Measurements from ENCODE around the gene GTF3C1.
A peak's percentile ranks its signal among the peaks of the same experiment; 100 is the strongest.

GTF3C1 gene

DNA sequence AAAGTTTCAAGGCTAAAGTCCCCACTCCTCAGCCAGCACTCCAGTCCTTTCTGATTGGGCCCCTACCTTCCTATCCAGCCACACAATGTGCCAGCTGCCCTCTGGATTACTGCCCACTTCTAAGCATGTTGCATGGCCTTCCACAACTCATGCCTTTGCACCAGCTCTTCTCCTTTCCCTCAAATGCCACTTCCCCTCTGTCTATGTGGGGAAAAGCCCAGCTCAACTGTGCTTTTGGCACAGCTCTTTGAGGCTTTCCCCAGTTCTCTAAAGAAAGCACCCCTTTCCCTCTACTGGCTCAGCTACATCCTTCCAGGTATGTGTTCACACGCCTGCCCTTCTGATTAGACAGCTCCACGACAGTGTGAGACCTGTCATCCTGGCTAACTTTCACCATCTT is 18.5 kb downstream of the GTF3C1 start:
- H3K27me3 Mint-ChIP-seq: no peaks in the 10 kb centered on the region
- peaks cover 18% of the 10 kb centered on the region for H3K4me1 Mint-ChIP-seq
- no peak for ATAC-seq (replicated peaks; ENCODE audit: extremely low read depth, poor library complexity, severe bottlenecking)
- H3K4me3 Mint-ChIP-seq: no peak overlapping the region
- H3K27ac Mint-ChIP-seq (ENCODE audit: low read depth): no peak overlapping the region
- DNase-seq (ENCODE audit: low spot score in 2 of 2): no peak
- H3K36me3 Mint-ChIP-seq (ENCODE audit: insufficient read depth): peaks cover 74% of the 10 kb centered on the region
- no peaks in the 10 kb centered on the region for H3K9me3 Mint-ChIP-seq

DNA sequence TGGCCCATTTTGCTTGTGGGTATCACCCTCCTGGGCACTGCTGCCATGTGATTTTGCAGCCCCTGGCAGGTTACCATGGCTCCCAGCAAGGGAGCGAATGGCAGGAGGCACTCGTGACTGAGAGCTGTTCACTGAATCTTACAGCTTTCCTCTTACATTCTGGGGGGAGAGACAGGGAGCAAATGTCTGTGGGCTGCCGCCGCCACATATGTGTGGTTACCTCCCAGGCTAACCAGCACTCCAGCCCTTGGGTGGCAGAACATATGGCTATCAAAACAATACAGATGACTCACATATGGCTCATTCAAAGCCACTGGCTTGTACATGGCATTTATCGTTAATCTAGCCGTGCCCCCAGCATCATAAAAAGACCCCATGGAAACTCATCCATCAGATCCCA is 19.8 kb downstream of the GTF3C1 start:
- DNase-seq (ENCODE audit: low spot score in 2 of 2) (no peak), ATAC-seq (replicated peaks; ENCODE audit: extremely low read depth, poor library complexity, severe bottlenecking) (no peak)
- peaks cover 18% of the 10 kb centered on the region for H3K4me1 Mint-ChIP-seq
- H3K36me3 Mint-ChIP-seq (ENCODE audit: insufficient read depth): peaks cover 69% of the 10 kb centered on the region
- no peak overlapping the region for H3K4me3 Mint-ChIP-seq
- no peaks in the 10 kb centered on the region for H3K9me3 Mint-ChIP-seq
- H3K27me3 Mint-ChIP-seq: no peaks in the 10 kb centered on the region
- H3K27ac Mint-ChIP-seq (ENCODE audit: low read depth): peak overlapping the region; percentile 58

DNA sequence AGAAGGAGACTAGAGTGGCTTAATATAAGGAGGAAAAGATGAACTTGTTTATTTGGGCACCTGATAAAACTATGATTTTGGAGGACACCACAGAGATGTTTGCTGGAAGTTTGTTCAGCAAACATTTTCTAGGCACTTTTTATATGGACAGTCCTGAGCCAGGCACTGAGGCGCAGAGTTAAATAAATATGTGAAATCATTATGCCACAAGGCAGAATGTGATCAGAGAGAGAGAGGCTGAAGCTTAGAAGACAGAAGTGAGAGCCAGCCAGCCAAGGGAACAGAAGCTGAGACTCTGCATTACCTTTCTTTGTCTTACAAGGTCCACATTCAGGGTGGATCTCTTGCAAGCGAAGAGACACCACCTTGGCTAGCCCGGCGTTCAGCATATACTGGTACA is 21.4 kb downstream of the GTF3C1 start:
- Mint-ChIP-seq H3K9me3 (no peaks in the 10 kb centered on the region), H3K27me3 (no peaks in the 10 kb centered on the region)

DNA sequence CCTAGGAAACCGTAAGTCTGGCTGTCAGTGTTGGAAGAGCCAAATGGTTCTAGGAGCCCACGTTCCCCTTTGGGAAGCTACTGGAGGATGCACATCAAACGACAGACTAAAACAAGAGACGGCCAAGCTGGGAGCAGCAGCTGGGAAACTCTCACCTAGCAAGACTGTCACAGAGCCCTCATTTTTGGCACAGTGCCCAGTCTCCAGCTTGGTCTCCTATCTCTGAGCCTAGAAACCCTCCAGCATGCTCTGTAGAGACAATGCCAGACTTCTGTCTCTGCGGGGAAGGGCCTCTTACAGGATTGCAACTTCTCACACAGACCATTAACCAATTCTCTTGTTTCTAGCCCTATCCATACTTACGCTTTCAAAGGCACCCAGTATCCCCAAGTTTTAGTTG is 23.5 kb downstream of the GTF3C1 start:
- no peaks in the 10 kb centered on the region for H3K9me3 Mint-ChIP-seq
- peaks cover 19% of the 10 kb centered on the region for H3K4me1 Mint-ChIP-seq
- no peak for ATAC-seq (replicated peaks; ENCODE audit: extremely low read depth, poor library complexity, severe bottlenecking)
- peaks cover 47% of the 10 kb centered on the region for H3K36me3 Mint-ChIP-seq (ENCODE audit: insufficient read depth)
- no peak overlapping the region for H3K4me3 Mint-ChIP-seq
- no peak overlapping the region for H3K27ac Mint-ChIP-seq (ENCODE audit: low read depth)
- no peak for DNase-seq (ENCODE audit: low spot score in 2 of 2)
- no peaks in the 10 kb centered on the region for H3K27me3 Mint-ChIP-seq

More for the DNA sequence above, 21.4 kb downstream of the GTF3C1 start:
- DNase-seq (ENCODE audit: low spot score in 2 of 2) (no peak), ATAC-seq (replicated peaks; ENCODE audit: extremely low read depth, poor library complexity, severe bottlenecking) (no peak)
- Mint-ChIP-seq H3K27ac (ENCODE audit: low read depth) (no peak overlapping the region), H3K4me3 (no peak overlapping the region), H3K36me3 (ENCODE audit: insufficient read depth) (peaks cover 63% of the 10 kb centered on the region), H3K4me1 (peaks cover 18% of the 10 kb centered on the region)

DNA sequence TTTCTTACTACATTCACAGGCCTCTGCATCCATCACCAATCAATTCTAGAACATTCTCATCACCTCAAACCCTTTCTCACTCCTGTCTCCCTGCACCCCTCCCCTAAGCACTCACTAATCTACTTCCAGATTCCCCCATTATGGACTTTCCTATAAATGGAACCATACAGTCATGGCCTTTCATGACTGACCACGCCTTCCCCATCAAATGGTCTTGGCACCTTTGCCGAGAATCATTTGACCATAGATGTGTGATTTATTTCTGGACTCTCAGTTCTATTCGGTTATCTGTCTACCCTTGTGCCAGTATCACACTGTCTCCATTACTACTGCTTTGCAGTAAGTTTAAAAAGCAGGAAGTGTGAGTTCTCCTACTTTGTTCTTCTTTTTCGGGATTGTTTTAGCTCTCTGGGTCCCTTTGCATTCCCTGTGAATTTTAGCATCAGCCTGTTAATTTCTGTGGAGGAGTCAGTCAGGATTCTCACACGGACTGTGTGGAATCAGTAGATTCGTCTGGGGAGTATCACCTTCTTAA is 27.5 kb downstream of the GTF3C1 start:
- no peaks in the 10 kb centered on the region for H3K27me3 Mint-ChIP-seq
- DNase-seq (ENCODE audit: low spot score in 2 of 2): no peak
- H3K9me3 Mint-ChIP-seq: no peaks in the 10 kb centered on the region
- H3K27ac Mint-ChIP-seq (ENCODE audit: low read depth): peak overlapping the region; percentile 80
- H3K4me3 Mint-ChIP-seq: no peak overlapping the region
- ATAC-seq (replicated peaks; ENCODE audit: extremely low read depth, poor library complexity, severe bottlenecking): no peak
- peaks cover 7% of the 10 kb centered on the region for H3K4me1 Mint-ChIP-seq
- H3K36me3 Mint-ChIP-seq (ENCODE audit: insufficient read depth): peaks cover 22% of the 10 kb centered on the region

DNA sequence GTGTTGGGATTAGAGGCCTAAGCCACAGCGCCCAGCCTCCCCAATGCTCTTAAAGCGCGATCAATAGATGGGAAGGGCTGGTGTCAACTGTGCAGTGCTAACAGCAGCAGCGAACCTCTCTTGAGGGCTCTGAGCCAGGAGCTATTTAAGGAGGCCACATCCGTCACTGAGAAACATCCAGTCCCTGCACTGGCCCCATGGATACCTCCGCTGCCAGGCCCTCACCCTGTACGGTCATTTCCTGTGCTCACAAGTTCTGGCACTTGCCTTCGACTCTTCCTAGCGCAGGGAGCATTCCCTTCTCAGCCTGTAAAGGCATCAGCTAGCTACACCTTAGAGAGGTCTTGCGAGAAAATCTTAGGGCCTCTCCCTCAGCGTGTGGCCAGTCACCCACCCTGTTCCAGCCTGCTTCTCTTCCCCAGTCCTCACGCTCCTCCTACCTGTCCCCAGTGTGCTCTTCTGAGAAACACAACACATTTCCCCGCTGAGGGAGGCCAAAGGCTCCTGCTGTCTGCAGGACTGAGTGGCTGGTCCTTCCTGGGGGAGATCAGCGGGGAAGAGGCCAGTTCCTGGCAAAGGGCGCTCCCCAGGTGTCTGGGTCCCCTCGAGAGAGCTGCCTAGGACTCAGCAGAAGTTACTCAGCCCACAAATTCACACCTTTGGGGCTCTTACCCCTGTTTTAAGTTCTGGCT is 28.6 kb downstream of the GTF3C1 start:
- peaks cover 13% of the 10 kb centered on the region for H3K4me1 Mint-ChIP-seq
- H3K9me3 Mint-ChIP-seq: no peaks in the 10 kb centered on the region
- H3K27ac Mint-ChIP-seq (ENCODE audit: low read depth): peak overlapping the region; percentile 60
- H3K27me3 Mint-ChIP-seq: no peaks in the 10 kb centered on the region
- no peak overlapping the region for H3K4me3 Mint-ChIP-seq
- no peak for ATAC-seq (replicated peaks; ENCODE audit: extremely low read depth, poor library complexity, severe bottlenecking)
- peaks cover 22% of the 10 kb centered on the region for H3K36me3 Mint-ChIP-seq (ENCODE audit: insufficient read depth)
- no peak for DNase-seq (ENCODE audit: low spot score in 2 of 2)

DNA sequence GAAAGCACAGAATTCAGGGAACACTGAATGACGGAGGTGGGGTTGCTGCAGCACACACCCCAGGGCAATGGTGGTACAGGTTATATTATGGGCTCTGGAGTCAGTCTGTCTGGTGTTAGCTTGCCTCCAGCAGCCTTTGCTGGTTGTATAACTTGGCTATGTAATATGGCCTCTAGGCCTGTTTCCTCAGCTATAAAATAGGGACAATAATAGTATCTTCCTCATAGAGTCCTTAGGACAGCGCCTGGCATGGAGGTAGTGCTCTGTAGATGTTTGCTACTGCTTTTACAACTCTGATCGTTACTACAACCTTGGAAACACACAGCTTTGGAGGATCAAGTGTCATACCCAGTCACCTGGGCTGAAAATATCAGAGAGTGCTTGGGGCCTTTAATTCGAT is 31.5 kb downstream of the GTF3C1 start:
- peaks cover 15% of the 10 kb centered on the region for H3K36me3 Mint-ChIP-seq (ENCODE audit: insufficient read depth)
- H3K27ac Mint-ChIP-seq (ENCODE audit: low read depth): no peak overlapping the region
- peaks cover 19% of the 10 kb centered on the region for H3K4me1 Mint-ChIP-seq
- H3K4me3 Mint-ChIP-seq: no peak overlapping the region
- no peak for DNase-seq (ENCODE audit: low spot score in 2 of 2)
- no peaks in the 10 kb centered on the region for H3K9me3 Mint-ChIP-seq
- no peaks in the 10 kb centered on the region for H3K27me3 Mint-ChIP-seq
- no peak for ATAC-seq (replicated peaks; ENCODE audit: extremely low read depth, poor library complexity, severe bottlenecking)

DNA sequence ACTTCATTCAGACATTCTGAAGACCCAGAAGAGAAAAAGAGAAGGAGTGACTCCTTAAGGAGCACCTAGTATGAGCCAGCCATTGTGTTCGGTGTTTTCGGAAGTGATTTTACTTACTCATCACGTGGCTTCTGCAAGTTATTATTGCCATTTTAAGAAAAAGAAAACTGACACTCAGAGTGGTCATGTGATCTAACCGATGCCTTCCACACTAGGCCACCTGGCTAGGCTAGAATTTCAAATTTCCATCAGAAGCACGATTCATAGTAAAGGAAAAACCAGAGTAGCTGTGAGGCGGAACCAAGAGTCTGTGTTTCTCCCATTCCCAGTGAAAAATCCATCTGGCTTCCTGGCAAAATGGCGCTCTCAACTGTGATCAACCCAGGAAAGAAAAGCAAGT is 32.0 kb downstream of the GTF3C1 start:
- Mint-ChIP-seq H3K36me3 (ENCODE audit: insufficient read depth) (peaks cover 12% of the 10 kb centered on the region), H3K9me3 (no peaks in the 10 kb centered on the region), H3K27ac (ENCODE audit: low read depth) (no peak overlapping the region), H3K4me3 (no peak overlapping the region), H3K27me3 (no peaks in the 10 kb centered on the region), H3K4me1 (peaks cover 19% of the 10 kb centered on the region)
- no peak for ATAC-seq (replicated peaks; ENCODE audit: extremely low read depth, poor library complexity, severe bottlenecking)
- no peak for DNase-seq (ENCODE audit: low spot score in 2 of 2)

DNA sequence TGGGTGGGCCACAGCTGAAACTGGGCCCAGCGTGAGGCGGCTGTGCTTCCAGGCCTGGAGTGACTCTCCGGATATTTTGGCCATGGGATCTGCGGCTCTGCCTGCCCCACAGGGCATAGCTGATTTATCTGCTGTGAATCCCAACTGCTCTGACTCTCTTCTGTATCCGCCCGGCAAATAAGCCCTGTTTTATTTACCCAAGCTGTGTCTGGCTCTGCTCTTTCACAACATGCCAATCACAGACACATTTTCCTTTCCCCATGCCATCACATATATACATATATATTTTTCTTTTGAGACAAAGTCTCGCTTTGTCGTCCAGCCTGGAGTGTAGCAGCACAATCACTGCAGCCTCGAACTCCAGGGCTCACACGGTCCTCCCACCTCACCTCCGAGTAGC is 33.3 kb downstream of the GTF3C1 start:
- Mint-ChIP-seq H3K36me3 (ENCODE audit: insufficient read depth) (peaks cover 17% of the 10 kb centered on the region), H3K4me1 (peaks cover 12% of the 10 kb centered on the region), H3K9me3 (no peaks in the 10 kb centered on the region), H3K4me3 (no peak overlapping the region), H3K27me3 (no peaks in the 10 kb centered on the region), H3K27ac (ENCODE audit: low read depth) (no peak overlapping the region)
- DNase-seq (ENCODE audit: low spot score in 2 of 2) (no peak), ATAC-seq (replicated peaks; ENCODE audit: extremely low read depth, poor library complexity, severe bottlenecking) (no peak)

DNA sequence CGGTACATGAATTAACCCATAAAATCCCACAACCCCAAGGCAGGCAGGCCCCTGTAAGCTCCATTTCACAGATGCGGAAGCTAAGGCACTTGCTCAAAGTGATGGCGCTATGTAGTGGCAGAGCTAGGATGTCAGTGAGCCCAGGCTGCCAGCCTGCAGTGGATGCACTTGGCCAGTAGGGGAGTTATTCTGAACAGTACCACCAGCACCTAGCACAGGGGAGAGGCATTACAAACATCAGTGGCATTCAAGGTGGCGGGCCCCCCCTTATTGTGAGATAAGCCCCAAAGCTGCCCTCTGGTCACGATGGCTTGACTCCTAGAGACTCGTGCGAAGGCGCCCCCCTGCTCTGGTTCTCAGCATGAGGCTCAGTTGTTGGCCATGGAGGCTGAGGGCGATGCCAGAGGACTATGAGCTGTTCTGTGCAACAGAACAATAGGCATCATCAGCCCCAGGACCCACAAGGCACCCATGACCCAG is 33.8 kb downstream of the GTF3C1 start:
- H3K4me3 Mint-ChIP-seq: no peak overlapping the region
- DNase-seq (ENCODE audit: low spot score in 2 of 2) (no peak), ATAC-seq (replicated peaks; ENCODE audit: extremely low read depth, poor library complexity, severe bottlenecking) (no peak)
- H3K36me3 Mint-ChIP-seq (ENCODE audit: insufficient read depth): peaks cover 18% of the 10 kb centered on the region
- H3K27me3 Mint-ChIP-seq: no peaks in the 10 kb centered on the region
- H3K27ac Mint-ChIP-seq (ENCODE audit: low read depth): peak overlapping the region; percentile 41
- H3K4me1 Mint-ChIP-seq: peaks cover 12% of the 10 kb centered on the region
- H3K9me3 Mint-ChIP-seq: no peaks in the 10 kb centered on the region

DNA sequence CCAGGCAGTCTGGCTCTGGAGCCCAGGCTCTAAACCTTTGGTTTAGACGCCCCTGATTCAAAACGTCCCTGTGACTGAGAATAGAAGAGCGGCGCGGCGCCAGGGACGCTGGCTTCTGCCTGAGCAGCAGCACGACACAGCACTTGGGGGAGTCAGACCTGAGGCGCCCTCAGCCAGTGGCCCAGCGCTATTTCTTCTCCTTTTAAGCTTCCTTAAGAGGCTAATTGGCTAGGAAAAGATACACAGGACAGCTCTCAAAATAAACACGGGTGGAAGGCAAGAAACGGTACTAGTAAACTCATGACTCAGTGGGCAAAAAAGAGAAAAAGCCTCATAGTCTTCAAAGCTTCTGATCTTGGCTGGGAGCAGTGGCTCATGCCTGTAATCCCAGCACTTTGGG is 34.9 kb downstream of the GTF3C1 start:
- peaks cover 12% of the 10 kb centered on the region for H3K4me1 Mint-ChIP-seq
- H3K36me3 Mint-ChIP-seq (ENCODE audit: insufficient read depth): peaks cover 21% of the 10 kb centered on the region
- H3K9me3 Mint-ChIP-seq: no peaks in the 10 kb centered on the region
- H3K27ac Mint-ChIP-seq (ENCODE audit: low read depth): no peak overlapping the region
- no peaks in the 10 kb centered on the region for H3K27me3 Mint-ChIP-seq
- H3K4me3 Mint-ChIP-seq: no peak overlapping the region
- ATAC-seq (replicated peaks; ENCODE audit: extremely low read depth, poor library complexity, severe bottlenecking): no peak
- no peak for DNase-seq (ENCODE audit: low spot score in 2 of 2)

DNA sequence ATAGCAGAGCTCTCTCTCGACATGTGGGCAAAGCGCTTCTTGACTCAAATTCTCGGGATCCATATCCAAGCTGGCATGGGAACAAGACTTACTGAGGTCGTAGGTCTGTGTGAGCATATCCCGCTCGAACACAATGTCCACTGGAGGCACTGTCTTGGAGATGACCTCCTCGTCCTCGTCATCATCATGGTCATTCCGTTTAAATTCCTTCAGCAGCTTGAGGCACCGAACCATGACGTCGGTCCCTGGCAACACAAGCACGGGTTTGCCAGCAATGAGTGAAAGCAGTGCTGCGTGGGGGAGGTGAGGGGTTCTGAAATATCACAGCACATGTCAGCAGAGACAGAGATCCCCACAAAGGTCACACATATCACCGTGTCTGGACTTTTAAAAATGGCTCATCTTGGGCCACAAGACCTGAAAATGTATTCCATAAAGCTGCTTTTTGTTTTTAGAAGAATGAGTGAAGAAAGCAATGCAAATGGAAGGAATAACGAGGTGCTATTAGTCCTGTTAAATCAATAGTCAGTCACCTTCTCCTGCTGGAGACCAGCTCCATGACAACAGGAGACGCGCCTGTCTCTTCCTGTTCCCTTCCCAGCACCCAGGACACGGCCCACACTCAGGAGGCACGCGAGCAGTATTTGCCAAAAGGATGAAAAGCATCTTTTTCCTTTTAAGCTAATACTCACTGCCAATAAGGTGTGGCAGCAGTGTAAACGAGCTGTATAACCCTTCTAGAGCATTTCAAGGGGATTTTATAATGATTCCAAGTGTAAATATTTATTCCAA is 37.9 kb downstream of the GTF3C1 start:
- ATAC-seq (replicated peaks; ENCODE audit: extremely low read depth, poor library complexity, severe bottlenecking): no peak
- H3K36me3 Mint-ChIP-seq (ENCODE audit: insufficient read depth): peaks cover 29% of the 10 kb centered on the region
- no peaks in the 10 kb centered on the region for H3K27me3 Mint-ChIP-seq
- H3K4me1 Mint-ChIP-seq: peaks cover 12% of the 10 kb centered on the region
- no peaks in the 10 kb centered on the region for H3K9me3 Mint-ChIP-seq
- H3K27ac Mint-ChIP-seq (ENCODE audit: low read depth): no peak overlapping the region
- H3K4me3 Mint-ChIP-seq: no peak overlapping the region
- no peak for DNase-seq (ENCODE audit: low spot score in 2 of 2)

DNA sequence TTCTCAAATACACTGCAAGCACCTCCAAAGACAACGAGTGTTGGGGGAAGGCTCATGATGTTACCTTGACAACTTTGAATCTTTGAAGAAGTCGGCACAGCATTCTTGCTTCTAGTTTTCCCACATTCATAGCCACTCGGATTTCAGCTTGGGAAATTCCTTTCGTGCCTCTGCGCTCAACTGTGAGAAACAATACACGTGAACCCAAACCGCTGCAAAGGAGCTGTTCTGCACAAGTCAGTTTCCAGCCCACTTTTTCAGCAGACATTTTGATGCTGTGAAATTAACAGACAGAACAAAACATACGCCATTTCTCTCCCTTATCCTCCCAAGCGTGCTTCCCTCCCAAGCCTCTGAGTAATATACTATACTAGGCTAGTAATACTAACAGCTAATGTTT is 41.2 kb downstream of the GTF3C1 start:
- no peaks in the 10 kb centered on the region for H3K4me1 Mint-ChIP-seq
- DNase-seq (ENCODE audit: low spot score in 2 of 2) (no peak), ATAC-seq (replicated peaks; ENCODE audit: extremely low read depth, poor library complexity, severe bottlenecking) (no peak)
- H3K27me3 Mint-ChIP-seq: no peaks in the 10 kb centered on the region
- peaks cover 41% of the 10 kb centered on the region for H3K36me3 Mint-ChIP-seq (ENCODE audit: insufficient read depth)
- no peak overlapping the region for H3K27ac Mint-ChIP-seq (ENCODE audit: low read depth)
- no peak overlapping the region for H3K4me3 Mint-ChIP-seq
- no peaks in the 10 kb centered on the region for H3K9me3 Mint-ChIP-seq
